EL (cell line): ENCODE results near the gene TMEM31.
"Not testable (repeated sequence)": the region's sequence is repeated elsewhere in the genome, so short reads cannot be mapped to it uniquely, and the experiment has no call there.

Source experiments
- DNase-seq: peaks from one replicate; pipeline ENCODE4 v3.0.0-alpha.2; 2016

Gene TMEM31

DNA sequence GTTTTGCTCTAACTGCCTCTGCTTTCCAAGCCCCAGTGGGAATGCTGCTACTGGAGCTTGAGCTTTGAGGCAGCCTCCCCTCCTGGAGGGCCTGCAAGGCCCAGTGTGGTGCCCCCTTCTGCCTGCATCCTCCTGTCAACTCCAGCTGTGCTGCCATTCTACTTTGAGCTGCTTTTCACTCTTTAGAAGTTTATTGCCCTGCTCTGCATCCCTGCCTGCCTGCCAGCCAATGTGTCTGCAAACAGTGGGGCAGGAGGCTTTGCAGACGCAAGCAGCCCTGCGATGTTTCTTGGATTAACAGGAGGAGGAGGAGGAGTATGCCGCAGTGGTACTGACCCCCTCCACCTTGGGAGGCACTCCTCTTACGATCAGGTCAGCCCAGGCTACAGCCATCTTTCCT is 16.4 kb downstream of the TMEM31 start:
- no peak for DNase-seq

DNA sequence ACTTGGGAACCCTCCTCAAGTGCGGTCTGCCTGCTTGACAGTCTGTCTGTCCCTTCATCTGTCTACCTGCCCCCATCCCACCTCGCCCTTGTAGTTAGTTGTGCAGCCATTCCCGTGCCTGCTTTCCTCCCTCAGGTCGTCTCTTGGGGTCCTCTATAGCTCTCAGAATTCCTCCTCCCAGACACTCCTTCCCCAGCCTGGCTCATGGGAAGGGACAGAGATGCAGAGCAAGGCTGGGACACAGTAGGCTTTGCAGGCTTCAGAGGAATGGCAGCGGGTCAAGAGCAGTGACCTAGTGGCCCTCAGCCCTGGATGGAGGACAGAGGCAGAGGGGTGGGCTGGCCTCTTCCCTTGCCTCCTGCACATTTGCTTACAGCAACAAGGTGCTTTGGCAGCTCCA is 18.3 kb downstream of the TMEM31 start:
- no peak for DNase-seq

DNA sequence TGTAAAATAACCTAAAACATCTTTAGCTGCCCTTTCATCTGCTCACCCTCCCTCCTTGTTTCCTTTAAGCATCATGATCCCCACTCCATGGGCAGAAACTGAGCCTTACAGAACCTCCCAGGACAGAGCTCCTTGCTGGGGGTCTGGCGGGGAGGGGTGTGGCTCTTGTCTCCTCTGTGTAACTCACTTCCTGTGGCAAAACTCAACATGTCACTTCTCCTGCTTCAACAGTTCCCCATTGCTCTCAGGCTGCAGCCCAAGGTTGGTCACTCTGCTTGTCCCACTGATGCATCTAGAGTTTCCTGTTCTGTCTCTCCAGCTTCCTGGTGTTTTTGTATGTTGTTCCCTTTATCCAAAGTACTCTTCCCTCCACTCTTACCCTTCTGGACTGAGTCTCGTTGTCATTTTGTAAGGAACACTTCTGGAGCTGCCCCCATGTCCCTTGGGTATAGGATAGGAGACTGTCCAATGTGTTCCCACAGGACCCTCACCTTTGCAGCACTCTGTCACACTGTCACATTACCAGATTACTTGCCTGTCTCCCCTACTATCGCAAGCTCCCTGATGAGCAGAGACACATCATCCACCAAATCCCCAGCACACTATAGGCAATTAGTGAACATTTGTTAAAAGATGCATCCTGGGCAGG is 19.6 kb downstream of the TMEM31 start:
- peak; percentile 15 for DNase-seq

DNA sequence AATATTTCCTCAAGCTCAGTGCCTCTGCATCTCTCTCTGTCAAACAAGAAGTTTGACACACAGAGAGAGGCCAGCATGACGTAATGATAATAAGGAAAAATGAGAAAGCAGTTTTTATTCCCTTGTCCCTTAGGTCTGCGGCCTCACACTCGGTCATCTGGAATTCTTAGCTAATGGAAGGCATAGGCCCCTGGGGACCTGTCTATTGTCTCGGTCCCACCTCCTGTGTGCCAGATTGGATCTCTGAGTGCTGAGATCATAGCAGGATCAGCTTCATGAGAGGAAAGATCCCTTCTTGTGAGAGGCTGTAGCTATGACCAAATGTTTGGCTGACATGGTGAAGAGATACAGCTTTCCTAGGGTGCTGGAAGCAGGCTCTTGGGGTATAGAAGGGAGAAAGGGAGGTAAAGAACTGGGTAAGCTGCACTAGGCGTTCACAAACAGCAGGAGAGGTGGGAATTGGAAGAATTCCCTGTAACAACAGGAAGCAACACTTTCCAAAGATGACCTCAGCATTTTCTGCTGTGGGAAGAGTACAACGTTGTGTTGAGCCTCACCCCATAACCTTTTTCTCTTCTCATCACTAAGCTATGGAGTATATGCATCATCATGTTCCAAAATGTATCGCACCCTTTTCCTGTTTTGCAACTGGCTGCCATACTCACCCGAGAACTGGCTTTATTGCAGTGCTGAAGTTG is 20.2 kb downstream of the TMEM31 start:
- DNase-seq = peak; percentile 80

DNA sequence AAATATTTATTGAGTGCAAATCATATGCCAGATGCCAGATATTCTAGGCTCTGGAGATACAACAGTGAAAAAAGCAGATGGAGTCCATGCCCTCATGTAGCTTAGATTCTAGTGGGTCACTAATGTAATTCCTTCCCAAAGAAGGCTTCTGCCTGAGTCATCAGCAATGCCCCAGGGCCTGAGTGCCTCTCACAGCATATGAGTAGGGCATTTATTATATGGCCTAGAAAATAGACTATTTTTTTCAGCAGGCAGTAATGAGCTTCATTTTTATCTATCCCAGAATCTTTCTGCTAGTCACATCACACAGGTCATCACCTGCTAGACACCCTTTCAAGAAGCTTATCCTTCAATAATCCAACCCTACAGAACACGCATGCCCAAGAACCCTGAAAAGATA is 22.3 kb downstream of the TMEM31 start:
- DNase-seq = peak; percentile 42

DNA sequence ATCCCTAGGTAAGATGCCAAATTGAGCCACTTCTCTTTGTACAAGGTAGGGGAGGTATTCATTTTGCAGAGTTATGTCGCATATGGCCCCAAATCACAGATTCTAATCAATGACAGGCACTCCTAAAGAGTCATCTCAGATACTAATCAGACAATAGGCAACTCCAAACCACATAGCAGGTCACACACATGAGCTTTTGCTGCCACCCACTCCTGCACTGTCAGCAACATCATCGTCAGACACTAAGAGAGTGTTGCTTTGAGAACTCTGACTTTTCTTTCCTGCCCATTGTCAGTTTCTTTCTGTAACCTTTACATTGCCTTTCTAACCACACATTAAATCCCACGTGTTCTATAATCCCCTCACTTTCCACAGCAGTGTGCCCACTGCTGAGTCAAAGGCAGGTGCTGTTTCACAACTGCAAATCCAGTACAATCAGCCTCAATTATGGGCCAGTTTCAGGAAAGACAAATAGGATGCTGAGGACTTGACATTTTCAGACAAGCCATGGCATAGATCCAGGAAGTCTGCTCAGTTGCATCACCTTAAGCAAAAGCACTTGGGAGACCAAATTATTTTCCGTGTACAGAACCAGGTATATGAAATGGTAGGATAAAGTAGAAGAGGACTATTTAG is 23.5 kb downstream of the TMEM31 start:
- no peak for DNase-seq

DNA sequence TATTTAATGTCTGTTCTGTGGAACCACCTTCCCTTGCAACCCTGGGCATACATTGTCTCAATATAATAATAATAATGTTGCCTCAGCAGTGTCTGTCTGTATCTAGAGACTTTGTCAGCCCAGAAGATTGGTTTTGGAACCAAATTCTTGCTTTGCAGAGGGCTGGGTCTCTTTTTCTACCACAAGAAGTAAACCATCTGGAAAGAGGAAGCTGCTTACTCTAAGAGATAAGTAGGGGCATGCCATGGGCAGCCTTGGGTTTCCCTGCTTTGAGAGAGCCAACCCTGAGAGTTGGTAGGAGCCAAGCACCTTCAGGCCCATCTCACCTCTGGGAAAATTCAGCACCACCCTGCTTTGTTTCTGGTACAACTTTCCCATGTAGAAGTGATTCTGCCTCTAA is 27.0 kb downstream of the TMEM31 start:
- no peak for DNase-seq

DNA sequence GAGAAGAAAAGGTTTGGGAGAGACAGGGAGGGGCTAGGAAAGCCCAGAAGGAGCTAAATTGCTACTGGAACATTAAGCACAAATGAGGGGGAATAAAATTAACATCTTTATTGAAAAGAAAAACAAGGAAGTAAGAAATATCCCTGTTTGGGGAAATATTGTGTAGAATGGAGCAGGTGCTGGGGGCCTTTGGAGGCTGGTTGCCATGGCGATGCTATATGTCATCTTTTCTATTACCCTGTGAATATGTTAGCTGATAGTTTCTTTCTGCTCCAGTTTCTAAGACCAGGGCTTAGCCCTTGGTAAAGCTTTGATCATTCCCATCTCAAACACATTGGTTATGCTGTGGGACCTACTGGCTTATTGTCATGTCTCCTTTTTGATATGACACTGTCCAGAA is 28.7 kb downstream of the TMEM31 start:
- DNase-seq = no peak

DNA sequence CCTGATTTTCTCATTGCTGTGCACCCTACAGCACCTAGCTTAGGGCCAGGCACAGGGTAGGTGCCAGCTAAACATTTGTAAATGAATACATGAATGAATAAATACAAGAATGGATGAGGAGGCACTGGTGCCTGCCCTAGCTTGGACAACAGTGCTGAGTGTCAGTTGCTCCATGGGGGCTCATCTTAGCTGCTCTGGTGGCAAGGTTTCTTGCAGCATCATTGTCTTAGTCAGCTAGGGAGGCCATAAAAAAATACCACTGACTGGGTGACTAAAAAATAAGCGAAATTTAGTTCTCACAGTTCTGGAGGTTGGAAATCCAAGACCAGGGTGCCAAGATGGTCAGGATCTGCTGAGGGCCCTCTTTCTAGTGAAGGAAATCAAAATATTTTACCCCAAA is 31.2 kb downstream of the TMEM31 start:
- no peak for DNase-seq

DNA sequence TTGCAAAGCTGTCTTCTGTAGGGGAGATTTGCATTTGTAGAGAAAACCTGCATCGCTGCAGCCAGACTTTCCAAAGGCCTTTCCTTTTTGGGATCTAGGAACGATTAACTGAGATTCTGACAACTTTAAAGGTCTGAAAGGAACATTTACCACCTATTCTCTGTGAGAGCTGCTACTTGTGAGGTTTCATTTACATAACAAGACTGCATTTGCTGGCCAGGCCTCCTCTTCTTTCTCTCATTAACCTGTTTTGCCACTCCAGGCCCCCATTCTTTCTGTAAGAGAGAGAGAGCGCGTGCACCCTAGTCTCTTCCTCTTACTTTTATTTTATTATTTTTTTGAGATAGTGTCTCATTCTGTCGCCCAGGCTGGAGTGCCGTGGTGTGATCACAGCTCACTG is 31.6 kb downstream of the TMEM31 start:
- no peak for DNase-seq

DNA sequence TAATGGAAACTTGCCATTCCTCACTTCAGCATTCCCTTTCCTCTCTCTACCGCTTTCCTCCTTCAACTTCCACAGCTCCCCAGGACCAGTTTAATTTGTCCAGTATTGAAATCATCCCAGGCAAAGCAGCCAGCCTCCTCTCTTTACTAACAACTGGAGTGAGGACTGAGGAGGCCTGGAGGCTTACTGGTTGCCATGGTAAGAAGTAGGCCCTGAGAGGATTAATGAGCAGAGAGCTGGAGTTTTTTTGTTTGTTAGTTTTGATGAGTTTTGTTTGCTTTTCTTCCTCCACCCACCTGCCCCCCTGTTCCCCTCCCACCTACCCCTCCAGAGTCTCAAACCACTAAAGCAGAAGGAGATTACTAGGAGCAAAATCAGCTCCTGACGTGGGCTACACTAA is 36.5 kb downstream of the TMEM31 start:
- no peak for DNase-seq

DNA sequence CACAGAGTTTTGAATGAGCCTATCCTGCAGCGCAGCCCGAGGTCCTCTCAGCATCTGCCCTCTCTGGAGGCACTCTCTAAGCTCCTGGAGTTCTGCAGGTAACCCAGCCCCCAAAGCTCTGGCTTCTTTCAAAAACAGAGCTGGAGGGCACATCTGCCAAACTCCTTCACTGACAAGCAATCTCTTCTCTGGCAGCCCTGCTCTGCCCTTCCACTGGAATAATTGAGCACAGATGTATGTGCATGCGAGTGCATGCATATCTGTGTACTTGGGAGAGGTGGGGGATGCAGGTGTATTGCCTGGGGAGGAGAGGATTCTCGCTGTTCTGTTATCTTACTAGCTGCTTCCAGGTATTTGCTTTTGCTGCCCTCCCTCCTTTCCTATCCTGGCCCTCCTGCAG is 43.7 kb downstream of the TMEM31 start:
- DNase-seq = no peak

DNA sequence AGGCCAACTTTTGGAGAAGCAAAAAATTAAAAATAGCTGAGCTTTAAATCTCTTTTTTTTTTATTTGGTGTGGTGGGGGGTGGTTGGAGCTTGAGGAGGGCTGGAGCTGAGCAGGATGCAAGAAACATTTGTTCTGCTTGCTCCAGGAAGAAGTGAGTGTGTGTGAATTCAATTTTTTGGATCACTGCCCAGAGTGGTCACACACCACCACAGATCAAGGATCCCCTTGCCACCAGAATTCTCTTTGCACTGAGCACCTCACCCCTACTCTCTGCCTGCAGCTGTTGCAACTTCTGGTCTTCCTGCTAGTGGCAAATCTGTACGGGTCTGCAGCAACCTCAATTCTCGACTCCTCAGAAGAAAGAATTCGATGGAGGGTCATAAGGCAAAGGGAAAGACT is 46.0 kb downstream of the TMEM31 start:
- DNase-seq = no peak

DNA sequence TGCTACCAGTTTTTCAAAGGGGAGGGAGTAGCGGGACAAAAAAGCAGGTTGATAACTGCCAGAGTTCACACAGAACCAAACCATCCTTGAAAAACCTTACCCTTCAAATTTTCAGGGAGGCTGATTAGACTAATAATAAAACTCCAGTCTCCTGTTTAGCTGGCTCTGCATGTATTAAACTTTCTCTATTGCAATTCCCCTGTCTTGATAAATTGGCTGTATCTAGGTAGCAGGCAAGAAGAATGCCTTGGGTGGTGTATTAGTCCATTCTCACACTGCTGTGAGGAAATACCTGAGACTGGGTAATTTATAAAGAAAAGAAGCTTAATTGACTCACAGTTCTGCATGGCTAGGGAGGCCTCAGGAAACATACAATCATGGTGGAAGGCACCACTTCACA is 47.8 kb downstream of the TMEM31 start:
- DNase-seq = no peak

DNA sequence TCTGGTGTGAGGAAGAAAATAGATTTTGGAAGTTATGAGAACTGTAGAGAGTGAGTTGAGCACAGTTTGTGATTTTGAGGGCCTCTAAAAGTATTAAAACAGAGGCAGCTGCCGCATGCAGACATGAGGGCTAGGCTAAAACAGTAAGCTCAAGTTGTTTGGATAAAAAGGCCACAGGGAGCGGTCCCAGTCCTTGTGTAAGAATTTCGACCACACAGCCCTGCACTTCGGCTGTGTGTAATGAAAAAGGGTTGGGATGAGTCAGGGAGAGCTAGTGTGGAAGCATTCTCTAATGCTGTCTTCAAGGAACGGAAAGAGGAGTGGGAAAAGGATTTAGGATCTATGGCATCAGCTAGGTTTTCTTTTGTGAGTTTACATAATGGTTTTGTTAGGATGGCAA is 52.8 kb downstream of the TMEM31 start:
- not testable (repeated sequence) for DNase-seq
